KOPT-K1 (cell line): ENCODE data around the gene DNASE2.
"Not testable (repeated sequence)": the region's sequence is repeated elsewhere in the genome, so short reads cannot be mapped to it uniquely, and the experiment has no call there.

Experiments
- H3K27ac ChIP-seq: fragments of 200-600 bp; sonication (generic); 2 replicates; pipeline ENCODE4 v1.5.1; 2016; ENCODE audit warnings: antibody characterized with exemption, mild to moderate bottlenecking, low read depth, low read length; ENCODE audit not compliant: poor library complexity, severe bottlenecking
- H3K36me3 ChIP-seq: fragments of 200-600 bp; sonication (generic); 2 replicates; pipeline ENCODE4 v1.5.1; 2017; ENCODE audit warnings: antibody characterized with exemption, mild to moderate bottlenecking, low read length, moderate library complexity; ENCODE audit not compliant: insufficient read depth
- H3K9me3 ChIP-seq: fragments of 200-600 bp; sonication (generic); 2 replicates; pipeline ENCODE4 v1.5.1; 2017; ENCODE audit warnings: antibody characterized with exemption, low read length, mild to moderate bottlenecking; ENCODE audit not compliant: insufficient read depth, poor library complexity, severe bottlenecking

Gene DNASE2

DNA sequence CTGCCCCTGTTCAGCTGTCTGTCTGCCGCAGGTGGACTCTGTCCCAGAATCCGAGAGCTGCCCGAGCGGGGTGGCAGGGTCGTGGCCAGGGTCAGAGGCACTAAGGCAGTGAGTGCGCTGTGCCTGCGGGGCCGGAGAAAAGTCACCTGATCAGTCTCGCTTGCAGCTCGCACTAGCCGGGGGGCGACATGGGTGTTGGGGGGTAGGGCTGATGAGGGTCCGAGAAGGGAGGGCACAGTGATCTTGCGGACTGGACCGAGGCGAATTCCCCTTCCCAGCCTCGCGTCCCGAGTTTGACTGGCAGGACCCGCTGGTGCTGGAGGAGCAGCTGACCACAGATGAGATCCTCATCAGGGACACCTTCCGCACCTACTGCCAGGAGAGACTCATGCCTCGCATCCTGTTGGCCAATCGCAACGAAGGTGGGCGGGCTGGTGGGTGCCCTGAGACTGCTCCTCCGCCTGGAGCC, 10.3 kb upstream of the DNASE2 start:
- Histone ChIP-seq H3K27ac (peak overlapping the region; percentile 49), H3K9me3 (no peaks in the 10 kb centered on the region), H3K36me3 (peaks cover 35% of the 10 kb centered on the region)

DNA sequence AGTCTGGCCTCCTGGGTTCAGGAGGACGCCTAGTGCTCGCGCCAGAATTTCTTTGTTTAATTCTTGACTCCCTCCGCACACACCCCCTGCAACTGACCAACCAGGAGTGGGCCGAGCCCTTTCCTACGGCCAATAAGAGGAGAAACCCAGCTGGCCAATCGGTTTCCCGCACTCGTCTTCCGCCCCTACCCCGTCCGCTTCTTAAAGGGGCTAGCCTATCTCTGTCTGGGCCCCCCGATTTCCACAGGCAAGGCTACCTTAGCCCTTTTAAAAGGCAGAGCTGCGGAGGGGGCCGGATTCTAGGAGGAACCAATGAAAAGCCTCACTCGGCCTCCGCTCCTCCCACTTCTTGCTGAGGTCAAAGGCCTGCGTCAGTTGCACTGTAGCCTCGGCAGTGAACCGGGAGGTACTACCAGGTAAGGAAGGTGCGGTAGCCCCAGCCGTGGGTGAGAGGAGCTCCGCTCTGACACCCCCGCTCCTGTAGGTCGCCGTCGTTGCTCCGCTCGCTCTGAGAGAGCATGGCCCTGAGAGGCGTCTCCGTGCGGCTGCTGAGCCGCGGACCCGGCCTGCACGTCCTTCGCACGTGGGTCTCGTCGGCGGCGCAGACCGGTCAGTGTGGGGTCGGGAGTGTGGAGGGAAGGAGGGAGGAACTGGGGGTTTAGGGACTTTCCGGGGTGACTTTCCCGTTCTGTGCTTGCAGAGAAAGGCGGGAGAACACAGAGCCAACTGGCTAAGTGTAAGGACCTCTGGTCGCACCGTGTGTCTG, 9.7 kb upstream of the DNASE2 start, which contains the start of gene GCDH:
Gene GCDH (plus strand): TSS at position 374 of the 766 bp plus-strand sequence. CDS start 145 bp downstream, at position 519.
- Histone ChIP-seq H3K27ac (peak within 1 kb of the TSS; percentile 49), H3K36me3 (peaks cover 29% of the 10 kb centered on the region), H3K9me3 (no peaks in the 10 kb centered on the region)

DNA sequence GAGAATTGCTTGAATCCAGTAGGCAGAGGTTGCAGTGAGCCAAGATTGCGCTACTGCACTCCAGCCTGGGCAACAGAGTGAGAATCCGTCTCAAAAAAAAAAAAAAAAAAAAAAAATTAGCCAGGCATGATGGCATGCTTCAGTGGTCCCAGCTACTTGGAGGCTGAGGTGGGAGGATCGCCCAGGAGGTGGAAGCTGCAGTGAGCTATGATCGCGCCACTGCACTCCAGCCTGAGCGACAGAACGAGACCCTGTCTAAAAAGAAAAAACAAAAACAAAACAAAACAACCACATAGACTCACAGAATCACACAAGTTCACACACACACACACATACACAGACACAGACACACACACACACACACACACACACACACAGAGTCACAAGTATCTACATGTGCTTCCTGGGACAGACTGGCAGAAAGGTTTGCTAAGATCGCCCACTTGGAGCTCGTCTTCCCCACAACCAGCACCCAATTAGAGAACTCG, 9.1 kb upstream of the DNASE2 start:
- peak overlapping the region; percentile 48 for H3K27ac ChIP-seq

DNA sequence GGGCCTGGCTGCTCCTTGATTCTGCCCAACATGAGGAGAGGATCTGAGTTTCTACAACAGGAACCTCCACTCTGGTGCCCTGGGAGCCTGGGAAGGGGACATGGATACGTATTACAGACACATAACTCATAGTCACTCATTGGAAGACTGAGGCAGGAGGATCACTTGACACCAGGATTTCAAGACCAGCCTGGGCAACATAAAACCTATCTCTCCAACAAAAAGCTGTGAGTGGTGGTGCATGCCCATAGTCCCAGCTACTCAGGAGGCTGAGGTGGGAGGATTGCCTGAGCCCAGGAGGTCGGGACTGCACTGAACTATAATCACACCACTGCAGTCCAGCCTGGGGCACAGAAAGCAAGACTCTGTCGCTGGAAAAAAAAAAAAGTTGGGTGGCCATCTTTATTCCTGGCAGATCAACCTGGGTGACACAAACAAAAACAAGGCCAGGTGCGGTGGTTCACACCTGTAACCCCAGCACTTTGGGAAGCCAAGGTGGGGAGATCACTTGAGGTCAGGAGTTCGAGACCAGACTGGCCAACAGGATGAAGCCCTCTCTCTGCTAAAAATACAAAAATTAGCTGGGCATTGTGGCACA, 6.9 kb upstream of the DNASE2 start:
- H3K27ac ChIP-seq: no peak overlapping the region
- H3K36me3 ChIP-seq: peaks cover 4% of the 10 kb centered on the region; the same call in 1 of the 2 replicates

More for the DNA sequence above, 9.1 kb upstream of the DNASE2 start:
- peaks cover 26% of the 10 kb centered on the region for H3K36me3 ChIP-seq
- not testable (repeated sequence) for H3K9me3 ChIP-seq

DNA sequence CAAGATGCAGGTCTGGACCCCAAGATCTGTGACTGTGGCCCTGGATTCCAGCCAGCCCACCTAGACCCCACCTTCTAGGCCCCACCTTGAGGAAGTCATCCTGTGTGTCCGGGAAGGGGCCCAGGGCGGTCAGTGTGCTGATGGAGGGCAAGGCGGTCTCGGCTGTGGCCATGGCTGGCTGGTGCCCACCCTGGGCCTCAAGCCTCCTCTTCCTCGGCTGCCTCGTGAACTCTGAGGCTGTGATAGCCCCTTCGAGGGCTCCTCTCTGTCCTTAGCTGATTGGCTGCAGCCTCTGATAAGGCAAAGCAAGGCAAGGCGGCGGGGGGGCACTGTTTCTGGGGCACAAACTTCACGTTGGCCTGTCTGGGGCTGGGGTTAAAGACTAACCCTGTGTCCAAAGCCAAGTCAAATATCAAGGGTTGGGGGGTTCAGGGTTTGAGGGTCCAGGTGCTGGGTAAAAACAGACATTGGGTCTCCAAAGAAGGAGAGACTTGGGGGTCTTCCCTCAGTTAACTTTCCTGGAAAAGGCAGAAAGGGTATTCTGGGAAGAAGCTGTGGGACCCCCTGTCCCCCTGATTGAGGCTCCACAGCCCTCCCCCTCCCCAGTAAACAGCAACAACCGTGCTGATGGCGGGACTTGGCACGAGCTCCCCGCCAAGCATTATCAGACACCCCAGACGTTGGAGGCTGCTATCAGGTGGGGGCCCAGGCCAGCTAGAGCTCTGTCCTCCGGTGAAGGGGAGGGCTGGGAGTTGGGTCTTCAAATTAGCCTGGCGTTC, 5.9 kb upstream of the DNASE2 start, which contains the start of gene KLF1:
Gene KLF1 (minus strand): TSS at position 233 of the 779 bp plus-strand sequence. CDS start 61 bp downstream, at position 172.
- H3K27ac ChIP-seq: no peak within 1 kb of the TSS

More for the DNA sequence above, 6.9 kb upstream of the DNASE2 start:
- H3K9me3 ChIP-seq: peaks cover 21% of the 10 kb centered on the region

DNA sequence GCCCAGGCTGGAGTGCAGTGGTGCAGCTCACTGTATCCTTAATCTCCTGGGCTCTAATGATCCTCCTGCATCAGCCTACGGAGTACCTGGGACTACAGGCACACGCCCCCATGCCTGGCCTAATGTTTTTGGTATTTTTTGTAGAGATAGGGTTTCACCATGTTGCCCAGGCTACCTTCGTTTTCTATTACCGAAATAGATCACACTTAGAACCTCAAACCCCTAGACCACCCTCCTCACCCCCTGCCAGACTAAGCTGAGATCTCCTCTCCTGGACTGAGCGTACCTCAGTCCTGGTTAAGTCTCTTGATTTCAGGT, 5.4 kb upstream of the DNASE2 start:
- H3K36me3 ChIP-seq: no peaks in the 10 kb centered on the region
- no peak overlapping the region for H3K27ac ChIP-seq
- H3K9me3 ChIP-seq: peaks cover 21% of the 10 kb centered on the region

More for the DNA sequence above, 5.9 kb upstream of the DNASE2 start, which contains the start of gene KLF1:
- peaks cover 21% of the 10 kb centered on the region for H3K9me3 ChIP-seq
- H3K36me3 ChIP-seq: no peaks in the 10 kb centered on the region

DNA sequence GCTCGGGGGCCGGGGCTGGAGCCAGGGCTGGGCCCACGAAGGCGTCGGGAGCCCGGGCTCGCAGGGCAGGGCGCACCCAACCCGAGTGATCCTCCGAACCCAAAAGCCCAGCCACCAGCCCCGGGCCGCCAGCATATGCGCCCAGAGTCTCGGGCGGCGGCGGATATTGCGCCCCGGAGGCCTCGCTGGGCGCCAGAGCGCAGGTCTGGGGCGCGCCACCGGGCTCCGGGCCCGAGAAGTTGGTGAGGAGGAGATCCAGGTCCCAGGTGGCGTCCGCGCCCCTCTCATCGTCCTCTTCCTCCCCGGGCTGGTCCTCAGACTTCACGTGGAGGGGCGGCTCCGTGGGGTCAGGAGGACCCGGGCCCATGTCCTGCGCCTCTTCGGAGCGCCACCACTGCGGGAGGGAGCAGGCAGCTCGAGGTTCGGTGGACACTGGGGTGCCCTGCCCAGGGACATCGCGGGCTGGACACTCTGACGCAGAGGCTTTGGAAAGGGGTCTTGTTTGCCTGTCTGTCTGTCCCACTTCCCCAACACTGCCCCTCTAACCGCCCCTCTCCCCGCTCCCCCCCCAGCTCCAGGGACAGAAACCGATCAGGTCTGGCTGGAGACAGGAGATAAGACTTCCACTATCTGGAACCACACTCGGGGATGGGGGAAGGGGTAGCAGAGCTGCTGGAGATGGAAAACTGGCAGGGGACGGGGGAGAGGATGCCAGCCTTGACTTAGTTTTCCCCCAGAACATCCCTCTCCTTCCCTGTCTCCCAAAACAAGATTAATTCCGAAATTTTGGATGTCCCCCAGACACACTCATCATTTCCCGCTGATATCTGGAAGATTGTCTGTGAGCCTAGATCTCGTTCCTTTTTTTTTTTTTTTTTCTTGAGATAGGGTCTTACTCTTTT, 4.8 kb upstream of the DNASE2 start:
- H3K9me3 ChIP-seq: peaks cover 21% of the 10 kb centered on the region
- no peaks in the 10 kb centered on the region for H3K36me3 ChIP-seq
- no peak overlapping the region for H3K27ac ChIP-seq

DNA sequence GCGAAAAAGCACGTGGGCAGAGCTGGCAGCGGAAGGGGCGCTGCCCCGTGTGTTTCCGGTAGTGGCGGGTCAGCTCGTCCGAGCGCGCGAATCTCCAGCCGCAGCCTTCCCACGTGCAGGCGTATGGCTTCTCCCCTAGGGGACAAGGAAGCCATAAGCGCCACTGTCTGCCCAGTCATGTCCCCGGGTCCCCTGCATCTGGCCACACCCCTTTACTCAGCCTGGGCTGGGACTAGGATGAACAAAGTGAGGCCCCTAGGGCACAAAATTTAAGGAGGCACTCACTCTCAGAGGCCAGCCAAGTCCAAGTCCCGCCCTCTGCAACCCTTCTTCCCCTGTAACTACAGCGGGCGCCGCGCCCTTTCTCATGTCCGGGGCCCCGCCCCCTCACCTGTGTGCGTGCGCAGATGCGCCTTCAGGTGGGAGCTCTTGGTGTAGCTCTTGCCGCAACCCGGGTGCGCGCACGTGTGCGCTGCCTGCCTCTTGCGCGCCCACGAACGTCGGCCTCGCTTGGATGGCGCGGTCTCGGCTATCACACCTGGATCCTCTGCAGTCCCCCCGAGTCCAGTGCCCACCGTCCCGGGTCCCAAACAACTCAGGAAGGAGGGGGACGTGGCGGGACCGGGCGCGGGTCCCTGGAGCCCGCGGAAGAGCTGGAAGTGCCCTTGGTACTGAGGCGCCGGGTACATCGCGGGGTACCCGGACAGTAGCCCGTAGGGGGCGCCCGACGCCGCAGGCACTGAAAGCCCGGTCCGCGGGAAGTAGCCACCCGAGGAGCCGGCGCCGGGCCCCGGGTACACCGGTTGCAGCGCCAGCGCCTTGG, 3.9 kb upstream of the DNASE2 start:
- Histone ChIP-seq H3K27ac (no peak overlapping the region), H3K36me3 (no peaks in the 10 kb centered on the region), H3K9me3 (peaks cover 21% of the 10 kb centered on the region)

DNA sequence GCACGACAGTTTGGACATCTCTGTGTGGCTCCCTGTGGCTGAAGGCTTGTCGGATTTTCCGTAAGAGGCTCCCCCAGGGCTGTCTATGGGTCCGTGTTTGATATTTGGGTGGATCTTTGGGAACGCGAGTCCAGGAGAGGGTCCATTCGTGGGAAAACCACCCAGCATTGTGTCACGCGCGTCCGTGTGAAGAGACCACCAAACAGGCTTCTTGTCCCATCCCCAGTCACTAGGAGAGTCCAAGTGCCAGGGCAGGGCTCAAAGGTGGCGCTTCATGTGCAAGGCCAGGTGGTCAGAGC, 3.3 kb upstream of the DNASE2 start:
- Histone ChIP-seq H3K36me3 (no peaks in the 10 kb centered on the region; the same call in 1 of the 2 replicates), H3K9me3 (peaks cover 21% of the 10 kb centered on the region), H3K27ac (no peak overlapping the region)

DNA sequence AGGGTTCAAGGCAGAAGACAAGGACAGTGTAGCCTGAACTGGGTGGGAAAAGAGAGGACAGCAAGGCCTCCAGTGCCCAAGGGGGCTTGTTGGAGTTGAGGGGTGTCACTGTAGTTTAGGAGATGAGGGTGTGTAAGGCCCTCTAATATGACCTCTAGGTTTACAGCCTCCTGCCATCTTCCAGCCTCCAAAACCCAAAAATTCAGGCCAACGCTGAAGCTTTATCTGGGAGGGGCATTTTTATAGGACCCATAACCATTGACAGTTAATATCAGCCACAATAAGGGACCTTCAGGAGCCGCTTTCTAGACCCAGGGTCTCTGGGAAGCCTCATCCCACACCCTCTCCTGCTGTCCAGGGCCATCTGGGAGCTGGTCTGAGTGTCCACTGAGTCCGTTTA, 3.0 kb upstream of the DNASE2 start:
- Histone ChIP-seq H3K27ac (no peak overlapping the region), H3K9me3 (peaks cover 21% of the 10 kb centered on the region), H3K36me3 (no peaks in the 10 kb centered on the region; the same call in 1 of the 2 replicates)

DNA sequence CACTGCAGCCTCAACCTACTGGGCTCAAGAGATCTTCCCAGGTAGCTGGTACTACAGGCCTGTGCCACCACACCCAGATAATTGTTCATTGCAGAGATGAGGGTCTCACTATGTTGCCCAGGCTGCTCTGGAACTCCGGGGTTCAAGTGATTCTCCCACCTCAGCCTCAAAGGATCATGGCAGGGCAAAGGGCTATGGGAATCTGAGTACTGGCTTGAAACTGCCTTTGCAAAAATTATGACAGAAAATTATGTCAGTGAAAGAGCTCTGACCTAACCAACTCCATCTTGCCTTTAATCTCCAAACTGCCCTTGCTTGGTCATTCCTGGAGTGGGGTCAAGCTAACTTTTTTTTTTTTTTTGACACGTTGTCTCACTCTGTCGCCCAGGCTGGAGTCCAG, 1.3 kb upstream of the DNASE2 start:
- Histone ChIP-seq H3K27ac (no peak overlapping the region), H3K9me3 (peaks cover 21% of the 10 kb centered on the region), H3K36me3 (peaks cover 12% of the 10 kb centered on the region; the same call in 1 of the 2 replicates)

DNA sequence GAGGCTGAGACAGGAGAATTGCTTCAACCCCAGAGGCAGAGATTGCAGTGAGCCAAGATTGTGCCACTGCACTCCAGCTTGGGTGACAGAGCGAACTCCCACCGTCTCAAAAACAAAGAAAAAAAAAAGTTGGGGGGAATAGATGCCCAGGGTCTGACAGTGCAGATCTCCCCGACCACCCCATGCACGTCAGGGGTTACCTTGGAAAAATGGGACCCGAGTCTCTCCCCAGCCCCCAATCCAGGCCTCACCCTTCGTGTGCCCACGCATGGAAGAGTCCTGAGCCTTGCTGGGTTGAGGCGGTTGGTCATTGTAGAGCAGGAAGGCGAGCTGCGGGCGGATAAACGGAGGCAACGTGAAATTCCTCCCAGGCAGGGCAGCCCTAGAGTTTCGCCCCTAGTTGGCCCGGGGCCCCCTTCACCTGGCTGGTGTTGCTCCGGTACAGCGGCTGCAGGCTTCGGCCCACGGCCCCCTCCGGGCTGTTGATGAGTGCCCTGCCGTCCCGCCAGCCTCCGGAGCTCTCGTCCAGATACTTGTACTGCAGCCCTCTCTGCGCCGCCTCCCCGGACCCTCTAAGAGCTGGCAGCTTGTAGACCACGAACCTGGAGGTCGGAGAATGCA, 588 bp downstream of the DNASE2 start:
- H3K36me3 ChIP-seq: peaks cover 15% of the 10 kb centered on the region; the same call in 1 of the 2 replicates
- peak overlapping the region; percentile 53 for H3K27ac ChIP-seq
- H3K9me3 ChIP-seq: peaks cover 21% of the 10 kb centered on the region

DNA sequence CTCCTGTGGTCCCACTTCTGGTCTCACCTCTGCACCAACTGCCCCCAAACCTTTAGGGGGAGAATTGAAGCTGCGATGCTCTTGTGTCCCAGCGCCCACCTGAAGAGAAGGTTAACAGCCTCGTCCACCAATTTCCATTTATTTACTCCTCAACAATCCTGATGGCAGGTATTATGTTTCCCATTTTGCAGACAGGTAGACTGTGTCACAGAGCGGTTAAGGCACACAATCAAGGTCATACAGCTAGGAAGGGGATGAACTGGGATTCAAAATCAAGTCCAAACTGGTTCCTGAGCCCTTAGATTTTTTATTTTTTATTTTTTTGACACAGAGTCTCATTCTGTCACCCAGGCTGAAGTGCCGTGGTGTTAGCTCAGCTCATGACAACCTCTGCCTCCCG, 6.2 kb downstream of the DNASE2 start:
- Histone ChIP-seq H3K27ac (no peak overlapping the region), H3K36me3 (peaks cover 21% of the 10 kb centered on the region; the same call in 1 of the 2 replicates), H3K9me3 (peaks cover 8% of the 10 kb centered on the region)
